ENCODE results near the gene FAM8A1.

FAM8A1 gene

DNA sequence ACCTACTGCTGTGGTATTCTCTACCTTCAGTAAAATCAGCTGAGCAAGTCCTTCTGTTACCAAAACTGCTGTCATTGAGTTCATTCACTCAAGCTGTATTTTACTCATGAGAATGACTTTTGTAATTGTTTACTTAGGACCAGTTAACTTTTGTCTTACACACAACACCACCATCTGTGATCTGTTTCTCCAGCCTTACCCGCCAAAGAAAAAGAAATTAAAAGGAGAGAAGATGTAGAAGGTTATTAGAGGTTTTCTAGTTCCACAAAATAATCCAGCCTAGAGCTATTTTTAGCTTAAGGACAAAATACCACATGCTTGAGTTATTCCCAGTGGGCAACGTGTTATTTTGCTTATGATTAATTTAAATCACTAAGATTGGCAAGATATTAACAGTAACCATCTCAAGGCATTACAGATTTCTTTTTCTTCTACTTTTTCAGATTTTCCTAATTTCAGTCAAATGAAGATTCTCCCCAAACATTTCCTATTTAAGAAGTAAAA is 38.2 kb downstream of the FAM8A1 start:
- no peak for DNase-seq (ENCODE audit: low spot score)
- TF ChIP-seq, protein P1, sequence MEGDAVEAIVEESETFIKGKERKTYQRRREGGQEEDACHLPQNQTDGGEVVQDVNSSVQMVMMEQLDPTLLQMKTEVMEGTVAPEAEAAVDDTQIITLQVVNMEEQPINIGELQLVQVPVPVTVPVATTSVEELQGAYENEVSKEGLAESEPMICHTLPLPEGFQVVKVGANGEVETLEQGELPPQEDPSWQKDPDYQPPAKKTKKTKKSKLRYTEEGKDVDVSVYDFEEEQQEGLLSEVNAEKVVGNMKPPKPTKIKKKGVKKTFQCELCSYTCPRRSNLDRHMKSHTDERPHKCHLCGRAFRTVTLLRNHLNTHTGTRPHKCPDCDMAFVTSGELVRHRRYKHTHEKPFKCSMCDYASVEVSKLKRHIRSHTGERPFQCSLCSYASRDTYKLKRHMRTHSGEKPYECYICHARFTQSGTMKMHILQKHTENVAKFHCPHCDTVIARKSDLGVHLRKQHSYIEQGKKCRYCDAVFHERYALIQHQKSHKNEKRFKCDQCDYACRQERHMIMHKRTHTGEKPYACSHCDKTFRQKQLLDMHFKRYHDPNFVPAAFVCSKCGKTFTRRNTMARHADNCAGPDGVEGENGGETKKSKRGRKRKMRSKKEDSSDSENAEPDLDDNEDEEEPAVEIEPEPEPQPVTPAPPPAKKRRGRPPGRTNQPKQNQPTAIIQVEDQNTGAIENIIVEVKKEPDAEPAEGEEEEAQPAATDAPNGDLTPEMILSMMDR (IDR thresholded peaks at IDR 0.05; ENCODE audit: extremely low read depth, missing control alignments) = no peak

DNA sequence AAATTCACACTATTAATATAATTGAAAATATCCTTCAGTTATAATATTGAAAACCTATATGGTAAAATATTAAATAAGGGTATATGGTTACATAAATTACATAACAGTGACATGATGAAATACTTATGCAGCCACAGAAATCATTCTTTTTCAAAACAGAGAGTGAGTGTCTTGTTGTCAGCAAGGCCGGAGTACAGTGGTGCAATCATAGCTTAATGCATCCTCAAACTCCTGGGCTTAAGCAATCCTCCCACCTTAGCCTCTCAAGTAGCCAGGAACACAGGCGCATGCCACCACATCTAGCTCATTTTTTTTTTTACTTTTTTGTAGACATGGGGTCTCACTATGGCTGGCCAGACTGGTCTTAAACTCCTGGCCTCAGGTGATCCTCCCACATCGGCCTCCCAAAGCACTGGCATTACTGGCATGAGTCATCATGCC is 40.4 kb downstream of the FAM8A1 start:
- TF ChIP-seq, protein P1 (IDR thresholded peaks at IDR 0.05; ENCODE audit: extremely low read depth, missing control alignments) = no peak
- no peak for DNase-seq (ENCODE audit: low spot score)

DNA sequence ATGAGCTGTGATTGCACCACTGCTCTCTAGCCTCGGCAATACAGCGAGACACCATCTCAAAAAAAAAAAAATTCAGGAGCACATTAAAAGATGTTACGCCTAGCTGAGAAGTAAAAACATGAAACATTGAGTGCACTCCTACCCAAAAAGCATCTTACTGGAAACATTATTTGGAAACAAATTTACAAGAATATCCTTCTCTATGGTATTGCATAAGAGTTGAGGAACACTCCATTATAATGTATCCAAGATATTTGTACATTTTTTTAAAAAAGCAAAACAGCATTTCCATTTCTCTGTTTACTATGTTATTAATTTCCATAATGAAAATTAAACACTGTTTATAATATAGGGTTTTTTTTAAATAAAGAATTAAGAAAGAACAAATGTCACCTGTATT is 48.6 kb downstream of the FAM8A1 start:
- TF ChIP-seq, protein P1 (IDR thresholded peaks at IDR 0.05; ENCODE audit: extremely low read depth, missing control alignments) = no peak
- DNase-seq (ENCODE audit: low spot score) = no peak

DNA sequence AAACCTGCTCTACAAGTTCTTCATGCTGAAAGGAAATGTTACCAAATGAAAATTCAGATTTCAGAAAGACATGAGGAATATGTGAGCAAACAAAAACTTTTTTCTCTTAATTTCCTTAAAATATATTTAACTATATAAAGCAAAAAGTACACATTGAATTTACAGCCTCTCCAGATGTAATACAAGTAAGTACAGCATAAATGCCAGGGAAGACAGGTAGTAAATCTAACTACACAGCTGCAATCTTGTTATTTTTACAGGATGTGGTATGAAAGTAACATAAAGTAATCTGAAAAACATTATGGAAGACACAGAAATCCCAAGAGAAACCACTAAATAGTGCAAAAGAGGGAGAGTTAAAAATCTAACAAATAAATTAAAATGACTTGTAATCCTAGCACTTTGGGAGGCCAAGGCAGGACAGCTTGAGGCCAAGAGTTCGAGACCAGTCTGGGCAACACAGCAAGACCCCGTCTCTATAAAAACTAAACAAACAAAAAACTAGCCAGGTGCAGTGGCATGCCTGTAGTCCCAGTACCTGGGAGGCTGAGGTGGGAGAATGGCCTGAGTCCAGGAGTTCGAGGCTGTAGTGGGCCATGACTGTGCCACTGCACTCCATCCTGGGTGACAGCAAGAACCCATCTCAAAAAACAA is 50.7 kb downstream of the FAM8A1 start:
- TF ChIP-seq, protein P1 (IDR thresholded peaks at IDR 0.05; ENCODE audit: extremely low read depth, missing control alignments) = no peak
- no peak for DNase-seq (ENCODE audit: low spot score)

DNA sequence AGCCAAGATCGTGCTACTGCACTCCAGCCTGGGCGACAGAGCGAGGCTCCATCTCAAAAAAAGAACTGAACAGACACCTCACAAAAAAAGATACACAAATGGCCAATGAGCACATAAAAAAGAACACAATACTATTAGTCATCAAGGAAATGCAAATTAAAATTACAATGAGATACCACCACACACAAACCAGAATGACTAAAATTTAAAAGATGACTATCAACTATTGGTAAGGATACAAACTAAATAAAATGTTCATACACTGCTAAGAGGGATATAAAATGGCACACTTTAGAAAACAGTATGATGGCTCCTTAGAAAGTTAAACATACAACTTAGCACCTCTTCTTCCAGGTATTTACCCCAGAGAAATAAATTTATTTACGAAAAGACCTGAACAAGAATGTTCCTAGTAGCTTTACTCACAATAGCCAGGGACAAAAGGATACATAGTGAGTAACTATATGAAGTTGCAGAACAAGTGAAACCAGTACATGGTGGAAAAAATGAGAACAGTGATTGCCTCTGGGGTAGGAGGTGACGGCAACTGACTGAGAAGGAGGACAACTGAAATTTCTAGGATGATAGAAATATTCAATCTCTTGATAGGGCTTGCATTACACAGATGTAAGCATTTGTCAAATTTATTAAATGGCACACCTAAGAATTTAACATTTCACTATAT is 53.2 kb downstream of the FAM8A1 start:
- no peak for DNase-seq (ENCODE audit: low spot score)
- TF ChIP-seq, protein P1 (IDR thresholded peaks at IDR 0.05; ENCODE audit: extremely low read depth, missing control alignments) = no peak

DNA sequence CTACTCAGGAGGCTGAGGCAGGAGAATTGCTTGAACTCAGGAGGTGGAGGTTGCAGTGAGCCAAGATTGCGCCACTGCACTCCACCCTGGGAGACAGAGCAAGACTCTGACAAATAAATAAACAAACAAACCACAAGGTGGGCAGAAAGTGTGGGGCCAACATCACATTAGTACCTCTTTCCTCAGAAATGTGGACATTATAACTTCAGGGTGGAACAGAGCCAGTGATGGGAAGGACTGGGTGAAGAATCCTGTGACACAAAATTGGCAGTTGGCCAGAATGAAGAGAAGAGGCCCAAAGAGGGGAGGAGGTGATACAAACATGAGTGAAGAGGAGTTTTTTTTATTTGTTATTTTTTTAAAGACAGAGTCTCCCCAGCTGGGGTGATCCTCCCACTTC is 56.0 kb downstream of the FAM8A1 start:
- TF ChIP-seq, protein P1 (IDR thresholded peaks at IDR 0.05; ENCODE audit: extremely low read depth, missing control alignments) = no peak
- no peak for DNase-seq (ENCODE audit: low spot score)

DNA sequence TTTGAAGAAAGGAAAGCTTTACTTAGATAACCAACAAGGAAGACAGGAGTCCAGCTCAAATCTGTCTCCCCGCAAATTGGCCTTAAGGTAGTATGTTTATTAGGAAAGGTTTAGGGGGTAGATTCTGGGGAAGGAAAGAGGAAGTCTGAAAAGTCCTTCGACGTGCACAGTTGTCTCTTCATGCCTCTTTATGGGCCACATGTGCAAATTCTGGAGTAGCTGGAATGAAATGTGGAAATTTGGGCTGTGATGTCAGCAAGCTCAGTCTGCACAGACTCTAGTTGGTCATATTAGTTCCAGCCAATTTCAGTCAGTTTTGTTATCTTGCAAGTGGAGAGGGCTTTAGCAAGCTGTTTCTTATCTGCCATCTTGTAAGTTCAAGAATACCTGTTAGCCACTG is 56.5 kb downstream of the FAM8A1 start:
- DNase-seq (ENCODE audit: low spot score) = no peak
- TF ChIP-seq, protein P1 (IDR thresholded peaks at IDR 0.05; ENCODE audit: extremely low read depth, missing control alignments) = no peak

Data from GM20000 (cell line).